Psoas muscle (tissue), 8 donors: Measurements from ENCODE around the gene LAMA5. TPM values are rescaled to one million over a fixed set of nuclear protein-coding genes. Genes with fewer than 3 reads are reported as not detected.

Source experiments
- ATAC-seq, 4 donors: fragments of 200-7000 bp; cut with Tn5 transposase; one replicate each; pipeline ENCODE4 v1.9.1; 2020; ENCODE audit warnings: moderate library complexity in 3 of 4, mild to moderate bottlenecking in 2 of 4
- DNase-seq, 2 donors: peaks; one replicate each; pipeline ENCODE4 v3.0.0-alpha.2; 2020
- H3K27ac ChIP-seq: fragments of 200-600 bp; one replicate; pipeline ENCODE4 v1.8.0; 2022
- H3K27me3 ChIP-seq, 3 donors: fragments of 200-600 bp in 1 of 3; one replicate each; pipeline versions ENCODE4 v1.6.1 to v1.8.0; 2013 to 2022; ENCODE audit warnings: low read length in 2 of 3, mild to moderate bottlenecking in 2 of 3, moderate library complexity in 1 of 3; ENCODE audit not compliant: insufficient read depth in 3 of 3
- H3K36me3 ChIP-seq, 2 donors: fragments of 200-600 bp in 1 of 2; one replicate each; pipeline versions ENCODE4 v1.6.1 to v1.8.0; 2013 to 2022; ENCODE audit warnings: low read depth in 1 of 2, mild to moderate bottlenecking in 1 of 2, moderate library complexity in 1 of 2; ENCODE audit not compliant: insufficient read depth in 1 of 2
- H3K4me1 ChIP-seq: fragments of 200-600 bp; one replicate; pipeline ENCODE4 v1.8.0; 2022
- H3K4me3 ChIP-seq: fragments of 200-600 bp; one replicate; pipeline ENCODE4 v1.8.0; 2022; ENCODE audit warnings: mild to moderate bottlenecking
- H3K9me3 ChIP-seq: fragments of 200-600 bp; one replicate; pipeline ENCODE4 v1.8.0; 2022
- CTCF ChIP-seq: fragments of 200-600 bp; IDR thresholded peaks from one replicate; pipeline ENCODE4 v1.8.0; 2022; ENCODE audit warnings: antibody characterized with exemption
- WGBS, 3 donors: extraction: QIAGEN DNeasy Blood & Tissue Kit; methylation state at CpG; one replicate each; pipeline versions ENCODE4 v1.1.6 to v1.1.7; 2013; 5-methylcytosine and 5-hydroxymethylcytosine counted together
- intact Hi-C, 2 donors: fragments of 100-400 bp; cut with DNase I; formaldehyde crosslinking; loops; one replicate each; pipeline versions ENCODE4 v1.11.0 to v1.14.2; 2022
- polyA plus RNA-seq, 3 donors: library from polyadenylated mRNA; stranded (reverse); fragments of 200-250 nt; gene quantifications; one replicate each; pipeline ENCODE4 v1.2.3, GENCODE V29; 2013
- total RNA-seq, 4 donors: library from RNA; stranded (reverse); fragmentation: NEBNext Ultra II Directional in 2 of 4; extraction: Animal tissue kit (Norgen Biotek cat#: 25700) in 2 of 4; gene quantifications; one replicate each; pipeline versions ENCODE4 v1.2.1 to v1.2.4, GENCODE V29; 2021 to 2023
- donor health status: healthy with polysubstance abuse.
- donor health status: DM: no; HTN: no; CAD: no; lungs with moderate emphysema.
- donor health status: Bipolar disorder and iron deficiency.
- donor health status: healthy.
- donor health status: DM: yes; HTN: yes; CAD: no.
- donor health status: DM: no; HTN: no; CAD: no.
- donor health status: DM: no; HTN: no; CAD: no.
- donor health status: DM: yes; HTN: yes; CAD: no.

LAMA5 gene
- total and polyA plus RNA-seq, 7 donors: 14.4 to 74.6 (median 34.2) TPM

DNA sequence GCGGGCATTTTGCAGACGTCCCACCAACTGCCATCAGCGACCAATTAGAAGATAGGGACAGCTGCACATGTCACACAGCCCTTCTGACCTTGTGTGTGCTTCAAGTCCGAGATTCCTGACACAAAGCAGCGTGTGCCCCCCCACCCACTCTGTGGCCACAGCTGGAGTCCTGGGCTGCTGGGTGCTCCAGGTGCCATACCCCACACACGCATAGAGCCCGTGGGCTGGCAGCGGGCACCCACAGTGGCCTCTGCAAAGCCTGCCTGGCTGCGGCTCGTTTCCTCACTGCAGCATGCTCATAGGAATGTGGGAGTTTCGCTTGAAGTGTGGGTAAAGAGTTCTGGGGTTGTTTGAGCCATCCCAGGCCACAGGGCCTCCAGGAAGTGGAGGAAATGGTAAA is 66.8 kb downstream of the LAMA5 start:
- peaks cover 0 to 46% of the 10 kb centered on the region in 2 donors for H3K36me3 ChIP-seq
- no peak for ATAC-seq

DNA sequence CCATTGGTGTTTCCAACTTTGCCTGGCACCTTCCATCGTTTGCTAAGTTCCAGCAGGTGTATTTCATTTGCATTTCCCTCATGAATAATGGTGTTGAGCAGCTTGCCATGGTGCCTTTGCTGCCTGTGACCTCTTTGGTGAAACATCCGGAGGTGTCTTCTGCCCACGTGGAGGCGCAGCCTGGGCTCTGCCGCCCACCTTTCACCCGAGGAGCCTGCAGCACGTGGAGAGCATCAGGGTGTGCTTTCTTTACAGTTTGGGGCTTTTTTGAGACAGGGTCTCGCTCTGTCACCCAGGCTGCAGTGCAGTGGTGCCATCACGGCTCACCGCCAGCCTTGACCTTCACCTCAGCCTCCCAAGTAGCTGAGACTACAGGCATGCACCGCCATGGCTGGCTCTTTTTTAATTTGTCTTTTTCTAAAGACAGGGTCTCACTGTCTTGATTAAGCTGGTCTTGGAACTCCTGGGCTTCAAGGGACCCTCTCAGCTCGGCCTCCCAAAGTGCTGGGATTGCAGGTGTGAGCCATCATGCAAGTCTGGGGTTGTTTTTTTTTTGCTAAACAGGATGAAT is 67.4 kb downstream of the LAMA5 start:
- no peak for DNase-seq
- no peak for ATAC-seq
- no peak for TF ChIP-seq CTCF
- 81 to 87% (median 85%) methylated on average over 12 of the region's 12 CpGs for WGBS, 3 donors
- Histone ChIP-seq H3K9me3 (no peaks in the 10 kb centered on the region), H3K4me1 (peaks cover 11% of the 10 kb centered on the region), H3K36me3 (peaks cover 0 to 44% of the 10 kb centered on the region in 2 donors), H3K27ac (no peak overlapping the region), H3K27me3 (no peaks in the 10 kb centered on the region), H3K4me3 (no peak overlapping the region)
- intact Hi-C loops: loop anchor here (2.0 to 10.0 kb wide), 3 partner anchors 53 to 195 kb away; no protein-coding TSS in a partner anchor

More for the DNA sequence above, 66.8 kb downstream of the LAMA5 start:
- intact Hi-C loops: loop anchor here (2.0 to 10.0 kb wide), 3 partner anchors 52 to 194 kb away; no protein-coding TSS in a partner anchor
- H3K4me1 ChIP-seq: peaks cover 16% of the 10 kb centered on the region
- no peak for TF ChIP-seq CTCF
- WGBS, 3 donors: 64 to 74% (median 69%) methylated on average over 11 of the region's 11 CpGs
- H3K4me3 ChIP-seq: no peak overlapping the region
- no peaks in the 10 kb centered on the region for H3K27me3 ChIP-seq
- H3K27ac ChIP-seq: no peak overlapping the region
- DNase-seq: no peak
- H3K9me3 ChIP-seq: no peaks in the 10 kb centered on the region

GRCh38 chr20:62298577-62299249 is 68.4 kb downstream of the LAMA5 start:
- DNase-seq (no peak), ATAC-seq (no peak)
- Histone ChIP-seq H3K27ac (no peak overlapping the region), H3K4me1 (peaks cover under 1% of the 10 kb centered on the region), H3K36me3 (peaks cover 0 to 44% of the 10 kb centered on the region in 2 donors), H3K27me3 (no peaks in the 10 kb centered on the region), H3K4me3 (no peak overlapping the region), H3K9me3 (no peaks in the 10 kb centered on the region)
- intact Hi-C loops: no loop called here
- WGBS, 3 donors: 87 to 90% (median 89%) methylated on average over 32 to 33 of the region's 33 CpGs
- TF ChIP-seq CTCF: no peak

GRCh38 chr20:62297449-62298227 is 69.5 kb downstream of the LAMA5 start:
- 80 to 88% (median 85%) methylated on average over 28 to 29 of the region's 29 CpGs for WGBS, 3 donors
- H3K27ac ChIP-seq: no peak overlapping the region
- intact Hi-C loops: no loop called here

More at GRCh38 chr20:62297449-62298227, 69.5 kb downstream of the LAMA5 start:
- Histone ChIP-seq H3K4me1 (no peaks in the 10 kb centered on the region), H3K4me3 (no peak overlapping the region), H3K9me3 (no peaks in the 10 kb centered on the region), H3K27me3 (no peaks in the 10 kb centered on the region), H3K36me3 (peaks cover 0 to 50% of the 10 kb centered on the region in 2 donors)
- no peak for ATAC-seq
- no peak for TF ChIP-seq CTCF
- DNase-seq: no peak
